ENCODE measurements around the gene SESN1. TPM values are rescaled to one million over a fixed set of nuclear protein-coding genes. Genes with fewer than 3 reads are reported as not detected.
"Not testable (repeated sequence)": the region's sequence is repeated elsewhere in the genome, so short reads cannot be mapped to it uniquely, and the experiment has no call there.

SESN1 gene
- total RNA-seq, 4 donors from 2014 or later = 54.2 to 117 (median 90.5) TPM

DNA sequence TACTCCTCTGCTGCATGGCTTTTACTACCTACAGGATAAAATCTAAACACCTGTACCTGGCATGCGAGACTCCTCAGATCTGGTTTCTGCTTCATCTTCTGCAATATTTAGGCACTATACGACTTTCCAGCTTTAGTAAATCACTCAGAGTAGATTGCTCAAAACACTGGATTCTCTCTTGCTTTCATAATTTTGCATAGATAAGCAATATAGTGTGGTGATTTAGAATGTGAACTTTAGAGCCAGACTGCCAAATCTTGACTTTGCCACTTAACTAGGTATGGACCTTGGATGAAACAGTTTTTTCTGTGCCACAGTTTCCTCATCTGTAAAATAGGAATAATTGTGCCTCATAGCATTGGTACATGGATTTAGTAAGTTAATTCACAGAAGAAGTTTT is 29.6 kb upstream of the SESN1 start:
- no peak for DNase-seq (ENCODE audit: low spot score)
- ATAC-seq (ENCODE audit: low FRiP score) = no peak
- TF ChIP-seq, protein P1, sequence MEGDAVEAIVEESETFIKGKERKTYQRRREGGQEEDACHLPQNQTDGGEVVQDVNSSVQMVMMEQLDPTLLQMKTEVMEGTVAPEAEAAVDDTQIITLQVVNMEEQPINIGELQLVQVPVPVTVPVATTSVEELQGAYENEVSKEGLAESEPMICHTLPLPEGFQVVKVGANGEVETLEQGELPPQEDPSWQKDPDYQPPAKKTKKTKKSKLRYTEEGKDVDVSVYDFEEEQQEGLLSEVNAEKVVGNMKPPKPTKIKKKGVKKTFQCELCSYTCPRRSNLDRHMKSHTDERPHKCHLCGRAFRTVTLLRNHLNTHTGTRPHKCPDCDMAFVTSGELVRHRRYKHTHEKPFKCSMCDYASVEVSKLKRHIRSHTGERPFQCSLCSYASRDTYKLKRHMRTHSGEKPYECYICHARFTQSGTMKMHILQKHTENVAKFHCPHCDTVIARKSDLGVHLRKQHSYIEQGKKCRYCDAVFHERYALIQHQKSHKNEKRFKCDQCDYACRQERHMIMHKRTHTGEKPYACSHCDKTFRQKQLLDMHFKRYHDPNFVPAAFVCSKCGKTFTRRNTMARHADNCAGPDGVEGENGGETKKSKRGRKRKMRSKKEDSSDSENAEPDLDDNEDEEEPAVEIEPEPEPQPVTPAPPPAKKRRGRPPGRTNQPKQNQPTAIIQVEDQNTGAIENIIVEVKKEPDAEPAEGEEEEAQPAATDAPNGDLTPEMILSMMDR (IDR thresholded peaks at IDR 0.05) = no peak

DNA sequence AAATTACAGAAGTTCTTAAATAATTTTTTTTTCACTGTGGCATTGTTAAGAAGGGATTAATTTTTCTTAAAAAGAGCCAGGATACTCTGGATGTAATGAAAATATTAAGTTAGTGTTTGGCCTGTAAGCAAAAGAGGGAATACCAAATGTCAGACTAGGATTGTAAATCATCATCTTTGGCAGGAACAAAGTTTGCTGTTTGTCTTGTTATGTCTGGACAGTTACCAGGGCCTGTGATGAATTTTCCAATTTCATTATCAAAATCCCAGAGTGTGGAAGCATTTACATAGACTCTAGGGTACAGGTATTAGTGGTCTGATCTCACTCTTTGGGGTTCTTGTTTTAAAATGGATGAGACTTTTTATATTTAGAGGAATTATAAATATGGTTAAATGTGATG is 26.8 kb upstream of the SESN1 start:
- DNase-seq (ENCODE audit: low spot score) (no peak), ATAC-seq (ENCODE audit: low FRiP score) (peak; percentile 63)
- TF ChIP-seq, protein P1 (IDR thresholded peaks at IDR 0.05) = no peak

DNA sequence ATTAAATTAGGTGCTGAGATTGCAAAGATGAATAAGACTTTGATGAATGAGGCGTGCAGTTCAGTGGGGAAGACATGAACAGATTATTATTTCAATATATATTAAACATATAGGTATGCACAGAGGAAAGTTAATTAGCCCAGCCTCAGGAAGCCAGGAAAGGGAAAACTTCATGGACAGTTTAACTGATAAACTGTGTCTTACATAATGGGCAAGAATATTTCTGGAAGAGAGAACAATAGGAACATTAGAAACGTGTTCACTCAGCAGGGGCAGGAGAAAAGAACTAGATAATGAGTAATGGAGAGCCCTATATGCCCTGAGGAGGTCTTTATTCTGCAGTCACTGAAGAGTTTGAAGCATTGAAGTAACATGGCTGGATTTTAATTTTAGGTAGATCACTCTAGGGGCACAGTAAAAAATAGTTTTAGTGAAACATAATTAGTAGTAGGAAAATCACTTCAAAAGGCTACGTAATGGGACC is 24.3 kb upstream of the SESN1 start:
- DNase-seq (ENCODE audit: low spot score) (no peak), ATAC-seq (ENCODE audit: low FRiP score) (no peak)
- TF ChIP-seq, protein P1 (IDR thresholded peaks at IDR 0.05) = no peak

DNA sequence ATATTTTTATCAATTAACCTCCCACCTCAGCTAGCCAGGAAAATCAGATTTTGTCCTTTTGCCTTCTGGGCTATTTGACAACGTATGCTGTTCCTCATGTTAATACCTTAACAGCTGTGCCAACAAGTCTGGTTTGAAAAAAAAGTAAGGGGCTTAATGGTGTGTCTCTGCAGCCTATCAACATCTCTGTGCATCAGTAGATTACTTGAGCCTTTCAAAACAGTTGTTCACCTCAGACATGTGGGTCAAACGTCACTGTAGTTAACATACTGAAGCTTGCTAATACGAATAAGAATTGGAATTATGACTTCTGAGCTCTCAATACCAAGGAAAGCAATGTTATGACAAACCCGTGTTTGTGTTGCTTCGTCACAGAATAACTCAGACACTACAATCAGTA is 23.7 kb upstream of the SESN1 start:
- TF ChIP-seq, protein P1 (IDR thresholded peaks at IDR 0.05) = no peak
- DNase-seq (ENCODE audit: low spot score) (no peak), ATAC-seq (ENCODE audit: low FRiP score) (no peak)

- TF ChIP-seq, protein P1 (IDR thresholded peaks at IDR 0.05) = no peak
- DNase-seq (ENCODE audit: low spot score) (no peak), ATAC-seq (ENCODE audit: low FRiP score) (no peak)
Observed at GRCh38 chr6:109117346-109118035, 22.8 kb upstream of the SESN1 start.

DNA sequence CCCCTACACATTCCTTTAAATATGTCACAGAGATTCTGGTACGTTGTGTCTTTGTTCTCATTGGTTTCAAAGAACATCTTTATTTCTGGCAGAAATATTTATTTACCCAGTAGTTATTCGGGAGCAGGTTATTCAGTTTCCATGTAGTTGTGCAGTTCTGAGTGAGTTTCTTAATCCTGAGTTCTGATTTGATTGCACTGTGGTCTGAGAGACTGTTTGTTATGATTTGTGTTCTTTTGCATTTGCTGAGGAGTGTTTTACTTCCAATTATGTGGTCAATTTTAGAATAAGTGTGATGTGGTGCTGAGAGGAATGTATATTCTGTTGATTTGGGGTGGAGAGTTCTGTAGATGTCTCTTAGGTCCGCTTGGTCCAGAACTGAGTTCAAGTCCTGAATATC is 18.0 kb upstream of the SESN1 start:
- ATAC-seq (ENCODE audit: low FRiP score); DNase-seq (ENCODE audit: low spot score): not testable (repeated sequence)

DNA sequence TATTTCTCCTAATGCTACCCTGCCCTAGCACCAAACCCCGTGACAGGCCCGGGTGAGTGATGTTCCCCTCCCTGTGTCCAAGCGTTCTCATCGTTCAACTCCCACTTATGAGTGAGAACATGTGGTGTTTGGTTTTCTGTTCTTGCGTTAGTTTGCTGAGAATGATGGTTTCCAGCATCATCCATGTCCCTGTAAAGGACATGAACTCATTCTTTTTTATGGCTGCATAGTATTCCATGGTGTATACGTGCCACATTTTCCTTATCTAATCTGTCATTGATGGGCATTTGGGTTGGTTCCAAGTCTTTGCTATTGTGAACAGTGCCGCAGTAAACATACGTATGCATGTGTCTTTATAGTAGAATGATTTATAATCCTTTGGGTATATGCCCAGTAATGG is 15.0 kb upstream of the SESN1 start:
- ATAC-seq (ENCODE audit: low FRiP score); DNase-seq (ENCODE audit: low spot score): not testable (repeated sequence)

DNA sequence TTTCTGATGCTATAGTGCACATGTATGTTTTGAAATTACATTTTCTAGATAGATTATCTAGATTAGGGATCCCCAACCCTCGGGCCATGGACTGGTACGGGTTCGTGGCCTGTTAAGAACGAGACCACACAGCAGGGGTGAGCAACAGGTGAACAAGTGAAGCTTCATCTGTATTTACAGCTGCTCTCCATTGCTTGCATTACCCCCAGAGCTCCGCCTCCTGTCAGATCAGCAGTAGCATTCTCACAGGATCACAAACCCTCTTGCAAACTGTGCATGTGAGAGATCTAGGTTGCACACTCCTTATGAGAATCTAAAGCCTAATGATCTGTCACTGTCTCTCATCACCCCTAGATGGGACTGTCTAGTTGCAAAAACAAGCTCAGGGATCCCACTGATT is 11.0 kb upstream of the SESN1 start:
- TF ChIP-seq, protein P1 (IDR thresholded peaks at IDR 0.05) = no peak
- ATAC-seq (ENCODE audit: low FRiP score) (no peak), DNase-seq (ENCODE audit: low spot score) (no peak)
